HEK293 (cell line): ENCODE data around the gene ZNF608.

Source experiments
- ELK4 ChIP-seq: IDR thresholded peaks from 2 replicates; pipeline ENCODE4 v1.6.1; 2011; ENCODE audit warnings: mild to moderate bottlenecking, low read depth, low read length, borderline replicate concordance
- KLF17 ChIP-seq: fragments of 450-650 bp; formaldehyde crosslinking; IDR thresholded peaks from 2 replicates; pipeline ENCODE4 v1.5.1; 2016; ENCODE audit warnings: missing biosample characterization, missing genetic modification characterization
- PATZ1 ChIP-seq: fragments of 450-650 bp; formaldehyde crosslinking; IDR thresholded peaks from 2 replicates; pipeline ENCODE4 v1.5.1; 2016; ENCODE audit warnings: missing biosample characterization, missing genetic modification characterization
- PRDM1 ChIP-seq: fragments of 450-650 bp; formaldehyde crosslinking; IDR thresholded peaks from 2 replicates; pipeline ENCODE4; 2016; ENCODE audit warnings: missing biosample characterization, missing genetic modification characterization
- SALL2 ChIP-seq: fragments of 450-650 bp; formaldehyde crosslinking; IDR thresholded peaks from 2 replicates; pipeline ENCODE4 v1.5.0; 2017; ENCODE audit warnings: missing biosample characterization, mild to moderate bottlenecking, missing genetic modification characterization, borderline replicate concordance
- ZBTB8A ChIP-seq: fragments of 450-650 bp; formaldehyde crosslinking; IDR thresholded peaks from 2 replicates; pipeline ENCODE4 v1.5.1; 2016; ENCODE audit warnings: missing biosample characterization, missing genetic modification characterization
- ZNF138 ChIP-seq: fragments of 450-650 bp; formaldehyde crosslinking; IDR thresholded peaks from 2 replicates; pipeline ENCODE4 v1.5.1; 2016; ENCODE audit warnings: missing biosample characterization, missing genetic modification characterization, borderline replicate concordance
- ZNF19 ChIP-seq: fragments of 450-650 bp; formaldehyde crosslinking; IDR thresholded peaks from 2 replicates; pipeline ENCODE4; 2016; ENCODE audit warnings: missing biosample characterization, missing genetic modification characterization, low read depth
- ZNF214 ChIP-seq: fragments of 450-650 bp; formaldehyde crosslinking; IDR thresholded peaks from 2 replicates; pipeline ENCODE4 v1.5.1; 2017; ENCODE audit warnings: missing biosample characterization, mild to moderate bottlenecking, missing genetic modification characterization, borderline replicate concordance
- ZNF24 ChIP-seq: fragments of 450-650 bp; formaldehyde crosslinking; IDR thresholded peaks from 2 replicates; pipeline ENCODE4 v1.5.1; 2016; ENCODE audit warnings: missing biosample characterization, missing genetic modification characterization
- ZNF341 ChIP-seq: fragments of 450-650 bp; formaldehyde crosslinking; IDR thresholded peaks from 2 replicates; pipeline ENCODE4; 2016; ENCODE audit warnings: low read depth, missing biosample characterization, missing genetic modification characterization
- ZNF362 ChIP-seq: fragments of 450-650 bp; formaldehyde crosslinking; IDR thresholded peaks from 2 replicates; pipeline ENCODE4 v1.5.1; 2016; ENCODE audit warnings: missing biosample characterization, missing genetic modification characterization
- ZNF366 ChIP-seq: fragments of 450-650 bp; formaldehyde crosslinking; conservative IDR thresholded peaks from 2 replicates; pipeline ENCODE4 v1.5.1; 2016; ENCODE audit warnings: missing biosample characterization, missing genetic modification characterization
- ZNF394 ChIP-seq: fragments of 450-650 bp; formaldehyde crosslinking; IDR thresholded peaks from 2 replicates; pipeline ENCODE4 v1.5.1; 2016; ENCODE audit warnings: missing biosample characterization, missing genetic modification characterization, mild to moderate bottlenecking, moderate library complexity, borderline replicate concordance
- ZNF501 ChIP-seq: fragments of 450-650 bp; formaldehyde crosslinking; IDR thresholded peaks from 2 replicates; pipeline ENCODE4 v1.5.1; 2016; ENCODE audit warnings: missing biosample characterization, missing genetic modification characterization
- ZNF624 ChIP-seq: fragments of 450-650 bp; formaldehyde crosslinking; IDR thresholded peaks from 2 replicates; pipeline ENCODE4 v1.5.1; 2017; ENCODE audit warnings: missing biosample characterization, missing genetic modification characterization
- ZNF664 ChIP-seq: fragments of 450-650 bp; formaldehyde crosslinking; IDR thresholded peaks from 2 replicates; pipeline ENCODE4 v1.5.1; 2016; ENCODE audit warnings: missing biosample characterization, missing genetic modification characterization
- ZNF792 ChIP-seq: fragments of 450-650 bp; formaldehyde crosslinking; IDR thresholded peaks from 2 replicates; pipeline ENCODE4 v1.5.1; 2016; ENCODE audit warnings: missing biosample characterization, missing genetic modification characterization
- ZXDB ChIP-seq: fragments of 450-650 bp; formaldehyde crosslinking; IDR thresholded peaks from 2 replicates; pipeline ENCODE4 v1.5.1; 2016; ENCODE audit warnings: missing biosample characterization, missing genetic modification characterization
- TF ChIP-seq, protein P1 (sequence below): fragments of 450-650 bp; formaldehyde crosslinking; IDR thresholded peaks from 2 replicates; pipeline ENCODE4 v1.5.1; 2017; ENCODE audit warnings: missing biosample characterization, missing genetic modification characterization
- TF ChIP-seq, protein P2 (sequence below): fragments of 450-650 bp; IDR thresholded peaks from 2 replicates; pipeline ENCODE4 v1.5.1; 2018; ENCODE audit warnings: missing biosample characterization, mild to moderate bottlenecking, missing genetic modification characterization
- TF ChIP-seq, protein P3 (sequence below): fragments of 450-650 bp; formaldehyde crosslinking; IDR thresholded peaks from 2 replicates; pipeline ENCODE4 v1.5.0; 2017; ENCODE audit warnings: missing biosample characterization, missing genetic modification characterization, borderline replicate concordance
- TF ChIP-seq, protein P4 (sequence below): fragments of 450-650 bp; formaldehyde crosslinking; IDR thresholded peaks from 2 replicates; pipeline ENCODE4 v1.5.1; 2017; ENCODE audit warnings: missing biosample characterization, missing genetic modification characterization

ZNF608 gene

GRCh38 chr5:124738681-124739633, 7.5 kb downstream of the ZNF608 start (continued):
- peak; percentile 32; the same call in 1 of the 2 replicates for TF ChIP-seq PATZ1
- TF ChIP-seq ZNF341 (tag by site-specific recombination): peak; percentile 47
- peak; percentile 78; the same call in 1 of the 2 replicates for TF ChIP-seq ZNF362 (tag by site-specific recombination)
- 0 out of 2 replicates have a peak, but pooled peaks have one; percentile 15 for TF ChIP-seq ZNF664 (tag by site-specific recombination)
- TF ChIP-seq ZXDB (tag by site-specific recombination): 0 out of 2 replicates have a peak, but pooled peaks have one; percentile 48
- TF ChIP-seq, protein P1, sequence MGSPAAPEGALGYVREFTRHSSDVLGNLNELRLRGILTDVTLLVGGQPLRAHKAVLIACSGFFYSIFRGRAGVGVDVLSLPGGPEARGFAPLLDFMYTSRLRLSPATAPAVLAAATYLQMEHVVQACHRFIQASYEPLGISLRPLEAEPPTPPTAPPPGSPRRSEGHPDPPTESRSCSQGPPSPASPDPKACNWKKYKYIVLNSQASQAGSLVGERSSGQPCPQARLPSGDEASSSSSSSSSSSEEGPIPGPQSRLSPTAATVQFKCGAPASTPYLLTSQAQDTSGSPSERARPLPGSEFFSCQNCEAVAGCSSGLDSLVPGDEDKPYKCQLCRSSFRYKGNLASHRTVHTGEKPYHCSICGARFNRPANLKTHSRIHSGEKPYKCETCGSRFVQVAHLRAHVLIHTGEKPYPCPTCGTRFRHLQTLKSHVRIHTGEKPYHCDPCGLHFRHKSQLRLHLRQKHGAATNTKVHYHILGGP: peak; percentile 81
- peak; percentile 68; the same call in 1 of the 2 replicates for TF ChIP-seq ZNF366 (tag by site-specific recombination)
- no peak for TF ChIP-seq ELK4
- no peak for TF ChIP-seq ZNF792
- no peak for TF ChIP-seq ZNF138 (tag by site-specific recombination)
- TF ChIP-seq, protein P2, sequence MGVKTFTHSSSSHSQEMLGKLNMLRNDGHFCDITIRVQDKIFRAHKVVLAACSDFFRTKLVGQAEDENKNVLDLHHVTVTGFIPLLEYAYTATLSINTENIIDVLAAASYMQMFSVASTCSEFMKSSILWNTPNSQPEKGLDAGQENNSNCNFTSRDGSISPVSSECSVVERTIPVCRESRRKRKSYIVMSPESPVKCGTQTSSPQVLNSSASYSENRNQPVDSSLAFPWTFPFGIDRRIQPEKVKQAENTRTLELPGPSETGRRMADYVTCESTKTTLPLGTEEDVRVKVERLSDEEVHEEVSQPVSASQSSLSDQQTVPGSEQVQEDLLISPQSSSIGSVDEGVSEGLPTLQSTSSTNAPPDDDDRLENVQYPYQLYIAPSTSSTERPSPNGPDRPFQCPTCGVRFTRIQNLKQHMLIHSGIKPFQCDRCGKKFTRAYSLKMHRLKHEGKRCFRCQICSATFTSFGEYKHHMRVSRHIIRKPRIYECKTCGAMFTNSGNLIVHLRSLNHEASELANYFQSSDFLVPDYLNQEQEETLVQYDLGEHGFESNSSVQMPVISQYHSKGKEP: peak; percentile 58; the same call in 1 of the 2 replicates
- TF ChIP-seq ZNF624 (tag by site-specific recombination): no peak
- no peak for TF ChIP-seq ZNF214 (tag by site-specific recombination)
- TF ChIP-seq ZNF394 (tag by site-specific recombination): peak; percentile 16; the same call in 1 of the 2 replicates
- no peak for TF ChIP-seq PRDM1 (tag by site-specific recombination)
- no peak for TF ChIP-seq SALL2 (tag by site-specific recombination)
- TF ChIP-seq KLF17 (tag by site-specific recombination): no peak
- peak; percentile 27; the same call in 1 of the 2 replicates for TF ChIP-seq ZNF501 (tag by site-specific recombination)
- TF ChIP-seq ZBTB8A (tag by site-specific recombination): 0 out of 2 replicates have a peak, but pooled peaks have one; percentile 22
- TF ChIP-seq, protein P3, sequence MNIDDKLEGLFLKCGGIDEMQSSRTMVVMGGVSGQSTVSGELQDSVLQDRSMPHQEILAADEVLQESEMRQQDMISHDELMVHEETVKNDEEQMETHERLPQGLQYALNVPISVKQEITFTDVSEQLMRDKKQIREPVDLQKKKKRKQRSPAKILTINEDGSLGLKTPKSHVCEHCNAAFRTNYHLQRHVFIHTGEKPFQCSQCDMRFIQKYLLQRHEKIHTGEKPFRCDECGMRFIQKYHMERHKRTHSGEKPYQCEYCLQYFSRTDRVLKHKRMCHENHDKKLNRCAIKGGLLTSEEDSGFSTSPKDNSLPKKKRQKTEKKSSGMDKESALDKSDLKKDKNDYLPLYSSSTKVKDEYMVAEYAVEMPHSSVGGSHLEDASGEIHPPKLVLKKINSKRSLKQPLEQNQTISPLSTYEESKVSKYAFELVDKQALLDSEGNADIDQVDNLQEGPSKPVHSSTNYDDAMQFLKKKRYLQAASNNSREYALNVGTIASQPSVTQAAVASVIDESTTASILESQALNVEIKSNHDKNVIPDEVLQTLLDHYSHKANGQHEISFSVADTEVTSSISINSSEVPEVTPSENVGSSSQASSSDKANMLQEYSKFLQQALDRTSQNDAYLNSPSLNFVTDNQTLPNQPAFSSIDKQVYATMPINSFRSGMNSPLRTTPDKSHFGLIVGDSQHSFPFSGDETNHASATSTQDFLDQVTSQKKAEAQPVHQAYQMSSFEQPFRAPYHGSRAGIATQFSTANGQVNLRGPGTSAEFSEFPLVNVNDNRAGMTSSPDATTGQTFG: no peak
- no peak for TF ChIP-seq ZNF19
- TF ChIP-seq ZNF24 (tag by site-specific recombination): peak; percentile 62; the same call in 1 of the 2 replicates
- TF ChIP-seq, protein P4, sequence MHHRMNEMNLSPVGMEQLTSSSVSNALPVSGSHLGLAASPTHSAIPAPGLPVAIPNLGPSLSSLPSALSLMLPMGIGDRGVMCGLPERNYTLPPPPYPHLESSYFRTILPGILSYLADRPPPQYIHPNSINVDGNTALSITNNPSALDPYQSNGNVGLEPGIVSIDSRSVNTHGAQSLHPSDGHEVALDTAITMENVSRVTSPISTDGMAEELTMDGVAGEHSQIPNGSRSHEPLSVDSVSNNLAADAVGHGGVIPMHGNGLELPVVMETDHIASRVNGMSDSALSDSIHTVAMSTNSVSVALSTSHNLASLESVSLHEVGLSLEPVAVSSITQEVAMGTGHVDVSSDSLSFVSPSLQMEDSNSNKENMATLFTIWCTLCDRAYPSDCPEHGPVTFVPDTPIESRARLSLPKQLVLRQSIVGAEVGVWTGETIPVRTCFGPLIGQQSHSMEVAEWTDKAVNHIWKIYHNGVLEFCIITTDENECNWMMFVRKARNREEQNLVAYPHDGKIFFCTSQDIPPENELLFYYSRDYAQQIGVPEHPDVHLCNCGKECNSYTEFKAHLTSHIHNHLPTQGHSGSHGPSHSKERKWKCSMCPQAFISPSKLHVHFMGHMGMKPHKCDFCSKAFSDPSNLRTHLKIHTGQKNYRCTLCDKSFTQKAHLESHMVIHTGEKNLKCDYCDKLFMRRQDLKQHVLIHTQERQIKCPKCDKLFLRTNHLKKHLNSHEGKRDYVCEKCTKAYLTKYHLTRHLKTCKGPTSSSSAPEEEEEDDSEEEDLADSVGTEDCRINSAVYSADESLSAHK: peak; percentile 37
